MV-4-11 (cell line): Measurements from ENCODE around the gene DNAJC27.
A peak's percentile ranks its signal among the peaks of the same experiment; 100 is the strongest.

Experiments
- DNase-seq: peaks from one replicate; lab custom pipeline; 2025; lab: John Stamatoyannopoulos, UW

The DNAJC27 gene

GRCh38 chr2:24906466-24906865 is 65.3 kb downstream of the DNAJC27 start:
- no peak for DNase-seq

- DNase-seq = peak; percentile 74
Observed at GRCh38 chr2:24903161-24904103, 68.3 kb downstream of the DNAJC27 start.

GRCh38 chr2:24899361-24899910 is 72.3 kb downstream of the DNAJC27 start:
- DNase-seq = no peak

GRCh38 chr2:24898122-24899109 is 73.3 kb downstream of the DNAJC27 start:
- DNase-seq = no peak

- peak; percentile 32 for DNase-seq
Observed at GRCh38 chr2:24894750-24895149, 77.0 kb downstream of the DNAJC27 start.

GRCh38 chr2:24893934-24894333 is 77.8 kb downstream of the DNAJC27 start:
- no peak for DNase-seq
